NCI-H187 (cell line): ENCODE data around the gene GRHPR.
"Not testable (repeated sequence)": the region's sequence is repeated elsewhere in the genome, so short reads cannot be mapped to it uniquely, and the experiment has no call there.

Experiments used
- DNase-seq, 2 experiments: peaks; one replicate each; lab custom pipeline; 2025; lab: John Stamatoyannopoulos, UW

Gene GRHPR

GRCh38 chr9:37421914-37422288, 595 bp upstream of the GRHPR start:
- DNase-seq: no peak

GRCh38 chr9:37423508-37423907, 1.0 kb downstream of the GRHPR start:
- no peak for DNase-seq

- DNase-seq: no peak
These were observed 1.7 kb downstream of the GRHPR start for GRCh38 chr9:37424204-37424685.

- DNase-seq: no peak
These were observed 2.3 kb downstream of the GRHPR start for GRCh38 chr9:37424686-37425297.

GRCh38 chr9:37425298-37425752, 2.8 kb downstream of the GRHPR start:
- no peak for DNase-seq

GRCh38 chr9:37426431-37426830, 3.9 kb downstream of the GRHPR start:
- DNase-seq: not testable (repeated sequence)

GRCh38 chr9:37426846-37427245, 4.3 kb downstream of the GRHPR start:
- no peak for DNase-seq

- DNase-seq: no peak
These were observed 5.8 kb downstream of the GRHPR start for GRCh38 chr9:37428345-37428744.

- DNase-seq: no peak
These were observed 7.2 kb downstream of the GRHPR start for GRCh38 chr9:37429441-37430285.

- peak; percentile 2 to 17 for DNase-seq
These were observed 8.5 kb downstream of the GRHPR start for GRCh38 chr9:37430841-37431597.

GRCh38 chr9:37432020-37432419, 9.5 kb downstream of the GRHPR start:
- no peak for DNase-seq

GRCh38 chr9:37433867-37434371, 11.4 kb downstream of the GRHPR start:
- no peak for DNase-seq

GRCh38 chr9:37436540-37436939, 14.0 kb downstream of the GRHPR start:
- DNase-seq: no peak

- no peak for DNase-seq
These were observed 14.5 kb downstream of the GRHPR start for GRCh38 chr9:37437010-37437409.

- DNase-seq: no peak
These were observed 15.1 kb downstream of the GRHPR start for GRCh38 chr9:37437621-37438020.

- DNase-seq: no peak
These were observed 15.9 kb downstream of the GRHPR start for GRCh38 chr9:37438359-37438758.

- no peak for DNase-seq
These were observed 19.4 kb downstream of the GRHPR start for GRCh38 chr9:37441776-37442370.

- no peak for DNase-seq
These were observed 20.1 kb downstream of the GRHPR start for GRCh38 chr9:37442556-37442955.

- DNase-seq: no peak
These were observed 21.1 kb downstream of the GRHPR start for GRCh38 chr9:37443566-37443965.

GRCh38 chr9:37444890-37445289, 22.4 kb downstream of the GRHPR start:
- no peak for DNase-seq

- DNase-seq: no peak
These were observed 23.3 kb downstream of the GRHPR start for GRCh38 chr9:37445832-37446231.

- no peak for DNase-seq
These were observed 23.9 kb downstream of the GRHPR start for GRCh38 chr9:37446401-37446800.
